HepG2 (cell line): ENCODE results near the gene LBX1. TPM values are rescaled to one million over a fixed set of nuclear protein-coding genes. Genes with fewer than 3 reads are reported as not detected.

Source experiments
- ATAC-seq: fragments of 200-7000 bp; cut with Tn5 transposase; 3 replicates; pipeline ENCODE4 v1.9.1; 2020; ENCODE audit warnings: mild to moderate bottlenecking, moderate library complexity
- BruUV-seq: library from RNA; stranded (reverse); fragments of 400-500 nt; replicated peaks from 2 replicates; lab custom pipeline; 2021; lab: Mats Ljungman, UMichigan
- CTCF ChIA-PET: fragments of 300-600 bp; formaldehyde crosslinking; extraction: SDS; loops from one replicate; lab custom pipeline; 2021; ENCODE audit warnings: low total read pairs, inconsistent platforms, low intra/inter-chr PET ratio; lab: Yijun Ruan, JAX
- POLR2A ChIA-PET: fragments of 350-600 bp; sonication (Branson Sonifier 250); formaldehyde crosslinking; loops from one replicate; lab custom pipeline; 2020; ENCODE audit warnings: antibody characterized with exemption, inconsistent platforms; lab: Yijun Ruan, JAX
- DNase-seq: peaks from one replicate; pipeline ENCODE4 v3.0.0-alpha.2; 2015; ENCODE audit warnings: low spot score
- FAIRE-seq: peaks from 3 replicates; lab custom pipeline; 2011; peaks lifted over from hg19 to GRCh38; lab: Jason Lieb, UNC
- H2AFZ ChIP-seq: one replicate; pipeline ENCODE4 v1.6.1; 2011; ENCODE audit warnings: low read length, inconsistent platforms
- H3K27ac ChIP-seq: fragments of 300-600 bp; 3 replicates; pipeline ENCODE4 v1.8.0; 2011; ENCODE audit warnings: mixed run types, mild to moderate bottlenecking, mixed read lengths, low read length, inconsistent platforms; ENCODE audit not compliant: insufficient read depth; ENCODE audit errors: extremely low read length
- H3K27me3 ChIP-seq, 2 experiments: fragments of 200-600 bp in 1 of 2; 2 replicates in 1 of 2; 3 replicates in 1 of 2; pipeline versions ENCODE4 v1.6.0 to v1.8.0; 2011; ENCODE audit warnings: low read length in 2 of 2, mild to moderate bottlenecking in 2 of 2, moderate library complexity in 2 of 2, inconsistent platforms in 1 of 2; ENCODE audit not compliant: insufficient read depth in 2 of 2, control insufficient read depth in 1 of 2
- H3K36me3 ChIP-seq, 2 experiments: fragments of 200-600 bp in 1 of 2; replicated peaks in 1 of 2; 2 replicates in 1 of 2; 3 replicates in 1 of 2; pipeline versions ENCODE4 v1.5.1 to v1.8.0; 2011; ENCODE audit warnings: low read length in 2 of 2, inconsistent platforms in 1 of 2; ENCODE audit not compliant: insufficient read depth in 2 of 2, control insufficient read depth in 1 of 2
- H3K4me1 ChIP-seq: 2 replicates; pipeline ENCODE4 v1.5.1; 2012; ENCODE audit warnings: low read length, inconsistent platforms; ENCODE audit not compliant: insufficient read depth
- H3K4me2 ChIP-seq: 2 replicates; pipeline ENCODE4 v1.6.0; 2011; ENCODE audit warnings: low read depth, low read length, inconsistent platforms
- H3K4me3 ChIP-seq, 3 experiments: fragments of 200-600 bp in 1 of 3; sonication (generic), shearing (Covaris generic) in 1 of 3; replicated peaks in 1 of 3; 2 replicates each; pipeline ENCODE4 v1.5.1; 2011 to 2016; ENCODE audit warnings: low read length in 3 of 3, inconsistent platforms in 2 of 3, low read depth in 2 of 3, mild to moderate bottlenecking in 2 of 3, control low read depth in 1 of 3, mixed read lengths in 1 of 3; ENCODE audit not compliant: insufficient read depth in 1 of 3
- H3K79me2 ChIP-seq: one replicate; pipeline ENCODE4 v1.6.1; 2011; ENCODE audit warnings: low read length, inconsistent platforms; ENCODE audit not compliant: insufficient read depth
- H3K9ac ChIP-seq: 2 replicates; pipeline ENCODE4 v1.6.0; 2011; ENCODE audit warnings: mild to moderate bottlenecking, low read depth, low read length, inconsistent platforms; ENCODE audit not compliant: insufficient read depth
- H3K9me3 ChIP-seq: 2 replicates; pipeline ENCODE4 v1.5.1; 2012; ENCODE audit warnings: mild to moderate bottlenecking, low read length
- H4K20me1 ChIP-seq: 2 replicates; pipeline ENCODE4 v1.6.0; 2011; ENCODE audit warnings: inconsistent platforms, mild to moderate bottlenecking, low read length, moderate library complexity; ENCODE audit not compliant: insufficient read depth
- CEBPG ChIP-seq: IDR thresholded peaks from 2 replicates; pipeline ENCODE4 v1.6.1; 2016
- IRF9 ChIP-seq: sonication (generic); formaldehyde crosslinking; IDR thresholded peaks from 2 replicates; pipeline ENCODE4 v1.8.0; 2022; ENCODE audit warnings: missing genetic modification reagents, mild to moderate bottlenecking, borderline replicate concordance
- JUN ChIP-seq: sonication (generic); formaldehyde crosslinking; IDR thresholded peaks from 2 replicates; pipeline ENCODE4 v1.4.0; 2020; ENCODE audit warnings: mild to moderate bottlenecking, missing genetic modification reagents
- KDM4B ChIP-seq: sonication (generic); formaldehyde crosslinking; IDR thresholded peaks from 2 replicates; pipeline ENCODE4 v1.4.0; 2020; ENCODE audit warnings: missing genetic modification reagents
- KLF16 ChIP-seq, 2 experiments: sonication (generic) in 1 of 2; formaldehyde crosslinking in 1 of 2; IDR thresholded peaks; 2 replicates each; pipeline versions ENCODE4 v1.6.1 to v1.8.0; 2016 to 2023; ENCODE audit warnings: missing genetic modification reagents in 2 of 2, missing compliant biosample characterization in 1 of 2
- MLLT10 ChIP-seq: sonication (generic); formaldehyde crosslinking; IDR thresholded peaks from 2 replicates; pipeline ENCODE4 v1.4.0; 2020; ENCODE audit warnings: missing genetic modification reagents
- NCOR1 ChIP-seq: fragments of 200-600 bp; sonication (generic); IDR thresholded peaks from 2 replicates; pipeline ENCODE4 v1.7.0; 2017; ENCODE audit warnings: antibody characterized with exemption, low read length, borderline replicate concordance
- NFATC3 ChIP-seq: sonication (generic); formaldehyde crosslinking; IDR thresholded peaks from 2 replicates; pipeline ENCODE4 v1.5.1; 2020; ENCODE audit warnings: mild to moderate bottlenecking, missing genetic modification reagents
- NPAS2 ChIP-seq: sonication (generic); formaldehyde crosslinking; IDR thresholded peaks from 2 replicates; pipeline ENCODE4 v1.8.0; 2022; ENCODE audit warnings: mild to moderate bottlenecking, missing genetic modification reagents, borderline replicate concordance
- TFDP2 ChIP-seq: sonication (generic); formaldehyde crosslinking; IDR thresholded peaks from 2 replicates; pipeline ENCODE4 v1.4.0; 2020; ENCODE audit warnings: missing genetic modification reagents
- THAP9 ChIP-seq: sonication (generic); formaldehyde crosslinking; IDR thresholded peaks from 2 replicates; pipeline ENCODE4; 2020; ENCODE audit warnings: missing genetic modification reagents, mild to moderate bottlenecking, borderline replicate concordance
- ZBTB7A ChIP-seq: sonication (generic); formaldehyde crosslinking; IDR thresholded peaks from 2 replicates; pipeline ENCODE4 v1.8.0; 2022; ENCODE audit warnings: mild to moderate bottlenecking, missing genetic modification reagents
- ZFX ChIP-seq: sonication (generic); formaldehyde crosslinking; IDR thresholded peaks from 2 replicates; pipeline ENCODE4 v1.4.0; 2020; ENCODE audit warnings: mild to moderate bottlenecking, low read depth, missing genetic modification reagents, moderate library complexity
- ZNF101 ChIP-seq: sonication (generic); formaldehyde crosslinking; IDR thresholded peaks from 2 replicates; pipeline ENCODE4 v1.4.0; 2020; ENCODE audit warnings: mild to moderate bottlenecking, low read depth, missing genetic modification reagents, borderline replicate concordance
- ZNF124 ChIP-seq: sonication (generic); formaldehyde crosslinking; IDR thresholded peaks from 2 replicates; pipeline ENCODE4 v1.4.0; 2020; ENCODE audit warnings: missing genetic modification reagents
- WGBS: methylation state at CpG from one replicate; pipeline ENCODE4 v1.1.6; 2017; ENCODE audit warnings: low lambda C conversion rate; 5-methylcytosine and 5-hydroxymethylcytosine counted together
- in situ Hi-C: cut with HindIII; loops from 2 replicates; pipeline ENCODE4 v1.10.0; 2017; ENCODE audit warnings: low pct_unique_long_range_greater_than_20kb; ENCODE audit not compliant: extremely low pct_ligation_motif_present
- intact Hi-C: fragments of 100-400 bp; cut with micrococcal nuclease; formaldehyde crosslinking; loops from one replicate; pipeline ENCODE4 v1.10.0; 2022; ENCODE audit not compliant: unreplicated experiment
- polyA plus RNA-seq, 8 experiments: library from polyadenylated mRNA; depleted of rRNA in 3 of 8; stranded (reverse) in 7 of 8; unstranded in 1 of 8; fragments of >200 nt; fragmentation: Illumina TruSeq in 4 of 8; extraction: Trizol in 4 of 8; gene quantifications; 2 replicates each; pipeline versions ENCODE4 v1.2.1 to v1.2.3, GENCODE V29; 2011 to 2016; ENCODE audit warnings: low read depth in 4 of 8, missing spikeins in 1 of 8, mixed read lengths in 1 of 8; ENCODE audit not compliant: insufficient read depth in 1 of 8
- total RNA-seq, 5 experiments: library from RNA; depleted of rRNA; stranded (reverse); fragments of >200 nt; fragmentation: Illumina TruSeq; extraction: Trizol; gene quantifications; 2 replicates each; pipeline ENCODE4 v1.2.3, GENCODE V29; 2016; ENCODE audit warnings: low read depth in 1 of 5
- TF ChIP-seq, protein P1 (sequence below): sonication (generic); formaldehyde crosslinking; IDR thresholded peaks from 2 replicates; pipeline ENCODE4 v1.4.0; 2020; ENCODE audit warnings: missing genetic modification reagents

Gene LBX1
- total and polyA plus RNA-seq, 2 of the 13 experiments (the other 11 are each of a cell fraction or from before 2014, with no cell fraction given): not detected

- TF ChIP-seq NPAS2 (CRISPR knock-in tag) (no peak), IRF9 (CRISPR knock-in tag) (no peak), MLLT10 (CRISPR knock-in tag) (no peak), ZBTB7A (CRISPR knock-in tag) (no peak), ZNF101 (CRISPR knock-in tag) (no peak), JUN (CRISPR knock-in tag) (no peak)
Observed at GRCh38 chr10:101257491-101257890, 28.2 kb upstream of the LBX1 start (continued).

GRCh38 chr10:101257084-101257483 is 27.8 kb upstream of the LBX1 start:
- 0 out of 2 replicates have a peak, but pooled peaks cover 5% of the 10 kb centered on the region for H3K9me3 ChIP-seq
- FAIRE-seq (no peak), ATAC-seq (no peak), DNase-seq (no peak)
- CTCF ChIA-PET: no interaction called here
- H3K27ac ChIP-seq: no peak overlapping the region
- no peak overlapping the region for H3K4me2 ChIP-seq
- in situ Hi-C loops (no loop called here), intact Hi-C loops (no loop called here)
- H3K9ac ChIP-seq: no peak overlapping the region
- POLR2A ChIA-PET: no interaction called here
- H3K27me3 ChIP-seq: peaks cover 3 to 25% of the 10 kb centered on the region in 2 experiments; a peak in 4 of 5 replicates
- H3K4me3 ChIP-seq: no peak overlapping the region
- WGBS: 61% methylated on average over 3 of the region's 3 CpGs
- no peaks in the 10 kb centered on the region for H3K4me1 ChIP-seq
- no peaks in the 10 kb centered on the region for H3K79me2 ChIP-seq
- no peaks in the 10 kb centered on the region for H3K36me3 ChIP-seq
- BruUV-seq: no TSS peak
- H4K20me1 ChIP-seq: no peaks in the 10 kb centered on the region
- H2AFZ ChIP-seq: no peak overlapping the region
- no peak for TF ChIP-seq CEBPG (CRISPR knock-in tag)
- TF ChIP-seq ZNF124 (CRISPR knock-in tag): no peak
- TF ChIP-seq NCOR1: no peak
- no peak for TF ChIP-seq ZFX (CRISPR knock-in tag)
- no peak for TF ChIP-seq KDM4B (CRISPR knock-in tag)
- no peak for TF ChIP-seq KLF16 (CRISPR knock-in tag; IDR thresholded peaks at IDR 0.05)
- TF ChIP-seq, protein P1, sequence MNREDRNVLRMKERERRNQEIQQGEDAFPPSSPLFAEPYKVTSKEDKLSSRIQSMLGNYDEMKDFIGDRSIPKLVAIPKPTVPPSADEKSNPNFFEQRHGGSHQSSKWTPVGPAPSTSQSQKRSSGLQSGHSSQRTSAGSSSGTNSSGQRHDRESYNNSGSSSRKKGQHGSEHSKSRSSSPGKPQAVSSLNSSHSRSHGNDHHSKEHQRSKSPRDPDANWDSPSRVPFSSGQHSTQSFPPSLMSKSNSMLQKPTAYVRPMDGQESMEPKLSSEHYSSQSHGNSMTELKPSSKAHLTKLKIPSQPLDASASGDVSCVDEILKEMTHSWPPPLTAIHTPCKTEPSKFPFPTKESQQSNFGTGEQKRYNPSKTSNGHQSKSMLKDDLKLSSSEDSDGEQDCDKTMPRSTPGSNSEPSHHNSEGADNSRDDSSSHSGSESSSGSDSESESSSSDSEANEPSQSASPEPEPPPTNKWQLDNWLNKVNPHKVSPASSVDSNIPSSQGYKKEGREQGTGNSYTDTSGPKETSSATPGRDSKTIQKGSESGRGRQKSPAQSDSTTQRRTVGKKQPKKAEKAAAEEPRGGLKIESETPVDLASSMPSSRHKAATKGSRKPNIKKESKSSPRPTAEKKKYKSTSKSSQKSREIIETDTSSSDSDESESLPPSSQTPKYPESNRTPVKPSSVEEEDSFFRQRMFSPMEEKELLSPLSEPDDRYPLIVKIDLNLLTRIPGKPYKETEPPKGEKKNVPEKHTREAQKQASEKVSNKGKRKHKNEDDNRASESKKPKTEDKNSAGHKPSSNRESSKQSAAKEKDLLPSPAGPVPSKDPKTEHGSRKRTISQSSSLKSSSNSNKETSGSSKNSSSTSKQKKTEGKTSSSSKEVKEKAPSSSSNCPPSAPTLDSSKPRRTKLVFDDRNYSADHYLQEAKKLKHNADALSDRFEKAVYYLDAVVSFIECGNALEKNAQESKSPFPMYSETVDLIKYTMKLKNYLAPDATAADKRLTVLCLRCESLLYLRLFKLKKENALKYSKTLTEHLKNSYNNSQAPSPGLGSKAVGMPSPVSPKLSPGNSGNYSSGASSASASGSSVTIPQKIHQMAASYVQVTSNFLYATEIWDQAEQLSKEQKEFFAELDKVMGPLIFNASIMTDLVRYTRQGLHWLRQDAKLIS: no peak
- no peak for TF ChIP-seq NFATC3 (CRISPR knock-in tag)
- TF ChIP-seq THAP9 (CRISPR knock-in tag): no peak
- no peak for TF ChIP-seq TFDP2 (CRISPR knock-in tag)
